22Rv1 (cell line): ENCODE data around the gene FBXO42.

Experiments
- CTCF ChIP-seq: fragments of 450-650 bp; IDR thresholded peaks from 2 replicates; pipeline ENCODE4 v1.5.1; 2017; ENCODE audit warnings: mild to moderate bottlenecking
- ZFX ChIP-seq: fragments of 450-650 bp; IDR thresholded peaks from 2 replicates; pipeline ENCODE4 v1.6.1; 2017; ENCODE audit warnings: antibody characterized with exemption, borderline replicate concordance

- TF ChIP-seq CTCF, result no peak
- no peak for TF ChIP-seq ZFX
Observed at GRCh38 chr1:16369821-16370220, 17.5 kb upstream of the FBXO42 start.
